GM18519 (cell line): Measurements from ENCODE around the gene MAP4K3.

Experiments
- ATAC-seq: cut with Tn5 transposase; IDR thresholded peaks from one replicate; pipeline ENCODE4 v1.9.1; 2021; ENCODE audit warnings: mild to moderate bottlenecking, moderate library complexity; ENCODE audit not compliant: unreplicated experiment, low FRiP score

Gene MAP4K3

DNA sequence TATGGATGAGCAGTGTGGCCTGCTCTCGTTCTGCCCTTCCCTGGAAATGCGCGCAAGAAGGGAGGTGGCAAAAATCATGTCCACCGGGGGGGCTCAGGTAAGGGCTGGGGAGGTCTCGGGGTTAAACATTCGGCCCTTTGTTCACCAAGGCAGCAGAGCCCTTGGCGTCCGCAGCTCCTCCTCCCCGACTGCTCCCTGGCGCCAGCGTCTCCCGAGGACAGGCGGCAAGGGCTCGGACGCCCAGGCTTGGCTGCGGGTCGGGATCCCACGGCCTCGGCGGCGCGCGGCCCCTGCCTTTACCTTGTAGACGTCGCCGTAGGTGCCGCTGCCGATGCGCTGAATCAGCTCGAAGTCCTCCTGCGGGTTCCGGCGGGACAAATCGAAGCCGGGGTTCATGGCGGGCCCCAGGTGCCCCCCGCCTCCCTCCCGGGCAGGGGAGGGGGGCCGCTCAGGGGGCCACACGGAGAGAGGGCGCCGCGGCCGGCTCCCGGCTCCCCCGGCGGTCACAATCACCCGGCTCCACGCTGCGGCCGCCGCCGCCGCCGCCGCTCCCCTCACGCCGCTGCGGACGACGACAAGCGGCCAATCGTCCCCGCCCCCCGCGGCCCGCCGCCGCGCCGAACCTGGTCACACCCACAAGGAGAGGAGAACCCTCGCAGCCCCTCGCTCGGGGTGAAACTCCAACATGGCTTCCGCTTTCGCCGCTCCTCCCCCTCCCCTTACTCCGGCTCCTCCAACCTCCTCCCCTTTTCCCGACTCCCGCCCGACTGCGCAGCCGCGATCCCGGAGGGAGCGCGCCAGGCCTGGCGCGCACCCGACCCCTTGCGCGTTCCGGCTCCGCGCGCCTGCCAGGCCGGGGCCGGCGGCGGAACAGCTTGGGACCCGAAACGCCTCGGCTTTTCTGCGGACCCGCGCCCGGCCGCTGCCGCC lies at the start of gene MAP4K3:
MAP4K3 (minus strand) TSS at position 694 of the 930 bp plus-strand sequence; CDS start at position 396, 298 bp downstream.
- peak; percentile 56 for ATAC-seq

DNA sequence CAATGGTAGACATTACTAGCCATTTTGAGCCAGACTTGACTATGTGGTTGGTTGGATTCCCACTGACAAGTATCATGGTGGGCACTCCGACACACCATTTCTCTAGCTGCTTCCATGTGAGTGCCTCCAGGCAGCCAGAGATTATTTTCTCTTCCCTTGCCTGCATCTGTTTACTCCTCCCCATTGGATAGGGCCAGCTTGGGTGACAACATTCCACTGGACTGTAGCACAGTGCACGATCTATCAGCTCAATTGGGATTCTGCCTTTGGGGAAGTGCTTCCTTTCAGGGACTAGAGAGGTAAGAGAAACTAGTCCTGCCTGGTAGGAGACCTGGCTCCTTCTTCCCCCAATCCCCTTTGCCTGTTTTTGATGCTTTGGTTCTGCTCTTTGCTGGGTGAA lies 49.0 kb upstream of the MAP4K3 start:
- no peak for ATAC-seq

DNA sequence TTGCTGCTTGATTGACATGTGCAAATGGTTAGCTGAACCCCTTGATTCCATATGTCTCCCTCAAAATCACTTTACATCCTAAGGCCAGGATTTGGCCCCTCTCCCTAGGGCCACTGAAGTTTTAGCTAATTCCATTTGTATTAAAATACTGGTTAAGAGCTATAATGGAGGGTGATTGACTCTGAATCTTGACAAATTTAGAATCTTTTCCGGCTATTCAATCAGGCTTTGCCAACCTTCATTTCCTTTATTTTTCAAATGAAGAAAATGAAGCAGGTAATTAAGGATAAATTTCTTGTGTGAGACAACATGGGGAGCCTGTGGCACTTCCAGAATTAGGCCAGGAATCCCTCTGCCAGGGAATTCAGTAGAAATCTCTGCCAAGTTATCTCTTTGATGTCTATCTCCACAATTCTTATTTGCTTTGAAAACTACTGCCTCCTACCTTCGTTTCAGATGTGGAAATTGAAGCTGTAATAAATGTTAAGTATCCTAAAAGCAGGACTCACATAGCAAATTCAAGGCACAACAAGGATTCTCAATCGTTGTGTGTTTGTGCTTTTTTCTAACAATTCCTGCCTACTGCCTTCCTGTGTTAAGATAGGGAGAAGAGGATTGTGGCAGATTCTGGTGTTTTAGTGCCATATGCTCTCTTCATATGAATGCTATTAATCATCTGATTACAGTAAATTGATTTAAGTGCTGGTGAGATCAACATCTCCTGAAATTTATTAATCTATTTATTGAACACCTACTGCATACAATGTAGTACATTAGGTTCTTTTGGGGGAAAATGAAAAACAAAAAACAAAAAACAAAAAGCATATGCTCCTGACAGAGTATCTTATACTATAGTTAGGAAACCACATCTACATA lies 47.8 kb upstream of the MAP4K3 start:
- no peak for ATAC-seq

DNA sequence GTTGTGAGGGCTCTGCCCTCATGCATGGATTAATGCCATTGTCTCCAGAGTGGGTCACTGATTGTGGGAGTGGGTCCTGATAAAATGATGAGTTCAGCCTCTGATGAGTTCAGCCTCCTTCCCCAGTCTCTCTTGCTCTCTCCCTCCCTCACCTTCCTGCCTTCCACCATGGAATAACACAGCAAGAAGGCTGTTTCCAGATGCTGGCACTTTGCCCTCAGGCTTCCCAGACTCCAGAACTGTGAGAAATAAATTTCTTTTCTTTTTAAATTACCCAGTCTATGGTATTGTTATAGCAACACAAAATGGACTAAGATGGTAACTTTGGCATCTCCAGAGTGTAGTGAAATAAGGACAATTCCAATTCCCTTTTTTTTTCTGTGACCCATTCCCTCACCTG lies 47.1 kb upstream of the MAP4K3 start:
- ATAC-seq: no peak

DNA sequence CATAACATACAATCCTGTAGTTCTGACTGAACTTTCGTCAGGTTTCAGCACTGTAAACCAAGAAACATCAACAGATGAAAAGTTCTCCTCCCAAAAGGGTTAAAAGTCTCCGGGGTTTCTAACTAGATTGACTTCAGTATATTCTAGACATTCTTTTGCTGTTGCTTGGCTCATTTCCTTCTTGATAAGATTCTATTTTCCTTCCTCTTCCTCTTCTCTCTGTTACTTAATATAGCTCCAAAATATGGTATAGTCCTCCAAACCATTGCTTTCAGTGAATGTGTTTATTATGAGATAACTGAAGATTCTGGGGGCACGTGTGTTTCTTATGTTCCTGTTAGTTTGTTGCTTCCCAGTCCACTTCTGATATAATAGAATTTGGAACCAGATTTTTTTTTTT lies 46.4 kb upstream of the MAP4K3 start:
- ATAC-seq: no peak

DNA sequence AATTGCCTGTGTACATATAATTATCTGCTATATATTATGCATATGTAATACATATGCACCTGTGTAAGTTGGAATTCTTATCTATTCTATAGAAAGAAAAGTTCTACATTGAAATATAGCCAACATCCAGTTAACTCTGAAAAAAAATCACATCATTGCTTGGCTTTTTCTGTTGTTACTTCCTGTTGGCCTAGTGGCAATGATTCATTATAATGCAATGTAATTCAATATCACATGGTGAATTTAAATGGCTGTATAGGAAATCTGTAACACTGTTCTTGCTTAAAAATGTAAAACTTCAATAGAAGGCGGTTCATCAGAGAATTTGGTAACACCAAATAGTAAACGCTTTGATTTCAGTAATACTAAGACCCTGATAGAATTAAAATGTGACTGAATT lies 44.5 kb upstream of the MAP4K3 start:
- no peak for ATAC-seq

DNA sequence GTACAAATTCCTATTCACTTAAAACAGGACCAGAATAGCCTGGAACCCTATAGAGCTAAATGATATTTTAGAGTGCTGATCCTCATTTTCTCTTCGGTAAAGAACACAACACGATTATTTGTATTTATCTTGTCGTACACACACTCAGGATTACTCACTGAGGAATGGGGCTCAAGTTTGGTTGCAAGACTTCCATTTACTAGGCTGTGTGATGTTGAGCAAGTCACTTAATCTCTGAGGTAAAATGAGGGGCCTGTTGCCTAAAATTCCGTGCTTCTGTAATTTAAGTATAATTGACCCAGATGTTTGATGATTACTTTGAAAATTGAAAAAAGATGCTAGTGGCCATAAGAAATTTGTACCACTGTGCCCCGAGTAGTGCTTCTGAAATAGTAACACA lies 42.6 kb upstream of the MAP4K3 start:
- no peak for ATAC-seq

DNA sequence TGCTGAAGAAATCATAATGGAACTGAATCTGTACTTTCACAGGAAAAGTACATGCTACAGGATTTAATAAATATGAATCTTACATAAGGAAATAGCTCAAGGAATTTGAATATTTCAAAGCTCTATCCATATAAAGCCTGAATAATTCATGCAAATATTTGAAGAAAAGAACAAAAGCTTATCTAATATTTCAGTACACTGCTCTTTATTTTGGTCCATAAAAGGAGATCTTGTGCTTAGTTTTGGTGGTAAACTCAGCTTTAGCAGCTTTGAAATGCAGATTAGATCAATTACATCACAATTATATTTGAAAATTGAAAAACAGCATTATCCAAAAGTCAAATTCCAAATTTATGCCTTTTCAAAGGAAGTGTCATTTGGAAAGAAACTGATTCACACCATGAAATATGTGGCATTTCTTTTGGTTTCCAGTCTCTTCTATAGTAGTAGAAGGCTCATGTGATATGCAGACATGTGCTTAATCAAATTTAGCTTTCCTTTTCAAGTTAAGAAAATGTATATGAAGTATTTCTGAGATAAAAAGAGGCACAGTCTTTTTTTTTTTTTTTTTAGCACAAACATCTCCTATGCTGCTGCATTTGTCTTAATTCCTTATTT lies 42.1 kb upstream of the MAP4K3 start:
- no peak for ATAC-seq

DNA sequence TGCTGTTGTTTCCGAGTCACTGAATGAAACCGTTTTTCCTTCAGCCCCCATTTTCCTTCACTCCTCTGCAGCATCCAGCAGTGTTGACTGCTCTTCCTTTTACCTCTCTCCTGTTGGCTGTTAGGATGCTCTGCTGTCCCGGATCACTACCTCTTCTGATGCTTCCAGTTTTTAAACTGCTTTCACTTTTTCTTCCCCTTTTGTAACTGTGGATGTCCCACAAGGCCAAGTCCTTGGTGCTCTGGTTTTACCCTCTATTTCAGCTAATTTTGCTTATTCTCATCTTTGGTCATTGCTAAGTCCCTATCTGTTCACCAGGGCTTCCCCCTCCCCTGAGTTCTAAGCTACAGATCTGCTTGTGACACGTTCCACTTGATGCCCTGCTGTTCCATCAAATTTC lies 39.4 kb upstream of the MAP4K3 start:
- ATAC-seq: peak; percentile 93

DNA sequence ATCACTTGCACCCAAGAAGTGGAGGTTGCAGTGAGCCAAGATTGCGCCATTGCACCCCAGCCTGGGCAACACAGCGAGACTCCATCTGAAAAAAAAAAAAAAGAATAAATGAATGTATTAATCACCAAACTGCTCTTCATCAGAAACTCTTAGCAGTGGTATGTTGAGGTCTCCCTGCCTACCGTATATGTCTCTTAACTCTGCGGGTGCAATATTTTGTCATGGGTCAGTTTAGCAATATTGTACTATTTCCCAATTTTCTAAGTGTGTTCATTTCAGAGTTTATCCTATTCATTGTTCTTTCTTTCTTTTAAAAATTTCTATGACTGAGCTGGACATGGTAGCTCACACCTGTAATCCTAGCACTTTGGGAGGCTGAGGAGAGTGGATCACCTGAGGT lies 37.9 kb upstream of the MAP4K3 start:
- no peak for ATAC-seq

DNA sequence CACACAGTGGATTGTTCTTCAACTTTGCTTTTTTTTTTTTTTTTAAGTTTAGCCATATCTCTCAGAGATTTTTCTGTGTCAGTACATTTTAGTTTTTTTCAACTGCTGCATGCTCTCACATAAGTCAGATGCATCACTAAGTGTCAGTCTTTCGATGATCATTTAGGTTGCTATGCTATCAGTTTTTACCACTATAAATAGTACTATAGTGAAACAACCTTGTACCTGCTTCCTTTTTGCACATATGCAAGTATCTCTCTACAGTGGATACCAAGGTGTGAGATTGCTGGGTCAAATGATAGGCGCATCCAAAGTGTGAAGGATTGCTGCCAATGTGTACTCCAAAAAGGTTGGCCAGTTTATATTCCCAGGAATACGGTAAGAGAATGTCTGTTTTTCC lies 33.5 kb upstream of the MAP4K3 start:
- ATAC-seq: peak; percentile 63

DNA sequence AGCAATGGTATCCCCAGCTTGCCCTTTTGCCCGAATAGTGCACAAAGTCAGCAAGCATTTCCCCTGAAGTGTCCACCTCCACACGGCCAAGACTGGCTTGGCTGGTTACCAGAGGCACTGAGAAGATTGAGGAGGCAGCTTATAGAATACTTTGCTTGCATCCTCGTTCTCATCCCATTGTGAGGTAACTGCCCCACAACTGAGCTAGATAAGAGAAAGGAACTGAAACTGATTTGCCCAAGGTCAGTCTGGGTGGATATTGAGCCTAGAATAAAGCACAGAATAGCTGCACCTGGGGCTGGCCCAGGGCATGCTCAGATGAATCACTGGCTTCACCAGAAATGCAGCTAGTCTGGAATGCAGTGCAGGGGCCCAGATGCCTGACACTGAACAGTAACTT lies 32.7 kb upstream of the MAP4K3 start:
- peak; percentile 73 for ATAC-seq

DNA sequence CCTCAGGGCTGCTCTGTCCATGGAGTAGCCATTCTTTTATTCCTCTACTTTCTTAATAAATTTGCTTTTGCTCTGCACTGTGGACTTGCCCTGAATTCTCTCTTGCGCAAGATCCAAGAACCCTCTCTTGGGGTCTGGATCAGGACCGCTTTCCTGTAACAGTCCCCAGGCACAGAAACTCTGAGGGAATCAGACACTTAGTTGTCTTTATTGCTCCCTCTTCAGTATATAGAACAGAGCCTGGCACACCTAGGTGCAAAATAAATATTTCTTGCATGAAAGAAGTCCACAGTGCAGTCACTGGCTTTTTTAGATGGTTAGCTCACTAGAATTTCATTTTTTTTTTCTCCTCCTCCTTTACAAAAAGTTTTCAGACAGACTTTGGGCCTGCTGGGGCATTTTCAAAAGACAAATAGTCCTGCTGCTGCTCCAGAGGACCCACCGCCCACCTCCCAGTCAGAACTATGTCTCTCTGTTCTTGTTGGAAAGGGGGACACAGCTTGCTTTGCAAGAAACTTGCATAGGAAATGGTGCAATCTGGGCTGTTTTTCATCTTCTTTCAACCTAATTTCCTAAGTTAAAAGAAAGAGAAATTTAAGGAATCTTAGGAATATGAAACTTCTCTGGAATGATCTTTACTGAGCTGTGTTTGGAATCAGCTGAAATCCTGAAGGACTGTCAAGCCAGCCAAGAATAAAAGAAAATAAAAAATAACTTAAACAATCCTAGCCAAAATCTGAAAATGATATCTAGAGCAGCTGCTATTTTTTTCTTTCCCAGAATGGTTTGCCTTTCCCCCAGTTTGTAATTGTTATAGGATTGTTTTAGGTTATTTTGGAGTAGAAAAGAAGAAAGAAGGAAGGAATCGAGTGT lies 31.7 kb upstream of the MAP4K3 start:
- ATAC-seq: no peak

DNA sequence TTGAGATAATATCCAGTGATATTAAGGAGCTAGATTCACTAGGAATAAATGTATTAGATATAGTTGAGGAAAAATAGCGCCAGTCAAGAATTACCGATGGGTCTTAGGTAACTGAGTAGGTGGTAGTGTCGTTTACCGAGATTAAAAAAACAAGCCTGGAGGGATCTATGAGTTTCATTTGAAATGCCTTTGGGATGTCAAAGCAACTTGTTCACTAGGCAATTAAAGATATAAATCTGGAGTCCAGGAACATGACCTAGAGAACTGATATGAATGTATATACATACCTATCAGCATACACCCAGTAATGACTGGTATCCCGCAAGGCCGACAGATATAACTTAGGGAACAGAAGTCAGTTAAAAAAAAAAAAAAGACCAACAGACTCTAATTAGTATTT lies 29.2 kb upstream of the MAP4K3 start:
- ATAC-seq: no peak

DNA sequence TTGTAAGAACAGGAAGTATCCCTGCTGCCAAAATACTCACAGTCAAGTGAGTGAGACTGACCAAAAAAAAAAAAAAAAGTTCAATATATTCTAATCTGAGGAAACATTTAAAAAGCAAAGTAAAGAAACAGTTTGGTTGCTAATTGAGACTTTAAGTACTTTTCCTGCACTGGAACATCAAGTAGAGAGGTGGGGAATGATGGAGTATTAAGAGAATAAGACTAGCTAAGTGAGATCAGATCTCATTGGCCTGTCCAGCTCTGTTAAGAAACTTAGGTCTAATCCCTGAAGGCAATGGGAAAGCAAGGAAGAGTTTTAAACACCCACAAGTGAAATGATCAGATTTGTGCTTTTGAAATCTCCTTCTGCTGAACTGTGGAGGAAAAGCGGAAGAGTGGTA lies 27.8 kb upstream of the MAP4K3 start:
- ATAC-seq: no peak

DNA sequence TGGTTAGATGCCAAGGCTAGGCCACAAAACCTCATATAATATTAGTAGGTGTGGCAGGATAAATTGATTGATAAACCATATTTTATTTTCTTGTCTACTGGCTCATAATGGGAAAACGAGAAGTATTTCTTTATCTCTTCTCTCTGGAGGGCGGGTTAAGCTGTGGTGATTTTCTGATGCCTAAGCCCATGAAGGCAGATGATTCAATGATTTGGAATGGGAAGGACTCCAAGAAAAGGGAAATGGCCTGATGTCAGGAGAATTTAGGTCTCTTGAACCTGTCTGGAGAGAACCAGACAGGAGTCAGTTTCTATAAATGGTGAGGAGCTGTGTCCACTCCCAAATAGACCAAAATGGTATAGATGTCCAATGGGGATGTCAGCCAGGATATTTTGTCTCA lies 18.7 kb upstream of the MAP4K3 start:
- ATAC-seq: no peak

DNA sequence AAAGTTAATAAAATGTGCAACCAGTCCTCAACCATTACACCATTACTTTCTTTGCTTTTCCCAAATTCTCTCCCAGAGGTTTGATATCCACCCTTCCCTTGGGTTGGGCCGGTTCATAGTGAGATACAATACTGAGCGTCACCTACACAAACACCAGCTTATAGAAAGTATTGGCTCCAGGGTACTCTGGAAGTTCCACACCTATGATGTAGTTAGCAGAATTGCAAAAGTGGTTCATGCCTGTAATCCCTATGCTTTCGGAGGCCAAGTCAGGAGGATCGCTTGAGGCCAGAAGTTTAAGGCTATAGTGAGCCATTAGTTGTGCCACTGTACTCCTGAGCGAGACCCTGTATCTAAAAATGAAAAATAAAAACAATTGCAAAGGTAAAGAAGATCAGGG lies 15.3 kb upstream of the MAP4K3 start:
- ATAC-seq: no peak

DNA sequence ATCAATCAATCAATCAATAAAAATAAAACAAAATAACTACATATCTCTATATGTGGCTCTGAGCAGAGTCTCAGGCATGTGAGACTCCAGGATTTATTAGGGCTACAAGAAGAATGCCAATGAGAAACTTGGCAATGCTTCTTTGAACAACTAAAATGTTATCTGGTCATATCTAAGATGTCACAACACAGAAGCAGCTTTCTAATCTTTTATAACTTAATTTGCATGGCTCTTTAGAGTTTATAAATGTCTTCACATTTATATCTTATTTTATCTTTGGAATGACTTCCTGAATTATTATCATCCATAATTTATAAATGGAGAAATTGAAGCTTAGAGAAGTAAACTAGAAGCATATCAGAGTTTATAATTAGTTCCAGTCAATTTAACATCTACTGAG lies 14.9 kb upstream of the MAP4K3 start:
- no peak for ATAC-seq

DNA sequence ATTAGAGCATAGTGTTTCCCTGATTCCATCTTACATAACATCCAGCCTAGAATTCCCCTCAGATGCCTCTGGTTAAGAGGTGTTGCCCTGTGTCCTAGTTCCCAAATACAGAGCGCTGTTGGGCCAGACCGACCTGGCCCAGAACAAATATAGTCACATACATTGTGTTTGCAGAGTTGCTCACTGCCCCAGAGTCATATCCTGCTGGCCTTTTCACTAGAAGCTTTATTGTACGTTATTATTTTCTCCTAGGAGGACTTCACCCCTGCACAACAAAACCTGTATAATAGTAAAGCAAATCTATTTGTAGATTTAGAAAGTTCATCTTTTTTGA lies 11.1 kb upstream of the MAP4K3 start:
- ATAC-seq: no peak
